ENCODE measurements around the gene RBP4.

The RBP4 gene

GRCh38 chr10:93601146-93601773 lies at the start of gene RBP4:
Gene RBP4 (minus strand): TSS chr10:93601235. CDS start chr10:93601028, 207 bp downstream.
- no peak for FAIRE-seq

DNA sequence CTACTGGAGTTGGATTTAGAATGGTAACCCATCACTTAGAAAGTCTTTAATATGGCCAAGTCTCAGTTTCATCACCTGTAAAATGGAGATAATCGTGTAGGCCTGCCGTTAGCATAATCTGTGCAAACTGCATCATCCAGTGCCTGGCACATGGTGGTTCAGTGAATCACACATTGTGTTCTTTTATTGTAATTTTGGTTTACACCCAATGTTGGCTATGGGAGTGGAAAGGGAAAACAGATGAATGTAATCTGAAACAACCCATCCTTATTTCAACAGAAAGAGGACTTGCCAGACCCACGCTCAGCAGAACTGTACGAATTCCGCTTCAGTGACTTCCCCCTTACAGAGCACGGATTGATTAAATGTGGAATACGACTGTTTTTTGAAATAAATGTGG lies 38.8 kb upstream of the RBP4 start:
- no peak for FAIRE-seq

DNA sequence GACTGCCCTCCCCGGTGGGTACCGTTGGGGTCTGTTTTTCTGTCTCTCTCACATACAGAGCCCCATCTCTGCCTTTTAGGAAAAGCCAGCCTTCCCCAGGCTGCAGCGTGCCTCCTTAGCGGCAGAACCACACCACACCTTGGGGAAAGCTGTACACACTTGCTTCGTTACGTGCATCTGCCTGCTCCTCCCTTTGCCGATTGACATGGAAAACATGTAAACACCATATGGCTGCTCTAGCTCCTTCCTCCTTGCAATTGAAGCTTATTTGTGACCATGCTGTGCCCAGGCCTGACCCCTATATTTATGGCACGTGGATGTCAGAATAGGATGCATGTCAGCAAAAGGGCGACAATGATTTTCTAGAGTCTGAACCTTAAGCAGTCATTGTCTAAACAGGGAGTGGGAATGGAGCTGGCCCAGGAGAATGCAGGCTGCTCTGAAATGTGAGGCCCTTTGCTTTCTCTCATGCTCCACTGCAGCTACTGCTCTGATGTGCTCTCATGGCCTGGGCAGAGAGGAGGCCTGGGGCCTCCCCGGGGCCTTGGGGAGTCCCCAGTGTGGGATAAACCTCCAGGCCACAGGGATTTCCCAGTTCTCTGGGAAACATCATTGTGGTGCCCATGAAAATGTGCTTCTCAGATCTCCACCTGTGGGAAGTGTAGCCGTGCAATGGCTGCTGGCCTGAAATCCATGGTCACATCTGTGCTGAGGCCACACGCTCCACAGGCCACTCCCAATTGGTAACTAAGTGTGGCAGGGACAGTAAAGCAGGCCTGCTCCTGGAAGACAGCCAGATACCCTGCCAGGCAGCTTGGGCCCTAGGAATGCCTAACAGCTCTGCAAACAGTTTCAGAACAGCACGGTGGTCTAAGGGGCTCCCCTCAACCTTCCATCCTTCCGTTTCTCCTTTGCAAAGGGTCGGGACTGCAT lies 29.9 kb upstream of the RBP4 start:
- FAIRE-seq = no peak

- FAIRE-seq = no peak
Observed at GRCh38 chr10:93629647-93630305, 28.7 kb upstream of the RBP4 start.

DNA sequence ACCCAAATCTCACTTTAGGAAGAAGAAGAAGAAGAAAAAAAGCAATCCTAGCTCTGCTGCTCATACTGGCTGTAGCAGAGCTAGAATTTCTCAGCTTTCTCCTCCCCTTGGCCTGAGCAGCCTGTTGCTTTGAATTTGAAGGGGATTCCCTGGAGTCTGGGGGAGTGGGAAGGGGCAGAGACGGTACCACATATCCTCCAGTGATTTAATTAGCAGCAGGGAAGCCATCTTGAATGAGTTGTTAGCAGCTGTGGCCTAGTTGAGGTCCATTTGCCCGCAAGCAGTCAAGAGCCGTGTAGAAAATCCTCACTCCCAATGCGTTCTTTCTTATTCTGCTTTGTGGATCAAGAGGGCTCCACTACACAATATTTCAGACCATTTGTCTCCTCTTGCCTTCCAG lies 27.8 kb upstream of the RBP4 start:
- no peak for FAIRE-seq

DNA sequence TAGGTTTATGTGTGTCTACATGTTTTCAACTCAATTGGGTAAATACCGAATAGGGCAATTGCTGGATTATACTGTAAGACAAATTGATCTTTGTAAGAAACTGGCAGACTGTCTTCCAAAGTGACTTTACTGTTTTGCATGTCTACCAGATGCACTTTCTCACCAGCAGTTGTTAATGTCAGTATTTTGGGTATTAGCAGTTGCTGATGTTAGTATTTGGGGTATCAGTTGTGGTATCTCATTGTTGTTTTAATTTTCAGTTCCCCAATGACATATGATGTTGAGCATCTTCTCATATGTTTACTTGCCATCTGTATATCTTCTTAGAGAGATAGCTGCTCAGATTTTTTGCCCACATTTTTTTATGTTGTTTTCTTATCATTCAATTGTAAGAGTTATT lies 21.9 kb upstream of the RBP4 start:
- FAIRE-seq = no peak

DNA sequence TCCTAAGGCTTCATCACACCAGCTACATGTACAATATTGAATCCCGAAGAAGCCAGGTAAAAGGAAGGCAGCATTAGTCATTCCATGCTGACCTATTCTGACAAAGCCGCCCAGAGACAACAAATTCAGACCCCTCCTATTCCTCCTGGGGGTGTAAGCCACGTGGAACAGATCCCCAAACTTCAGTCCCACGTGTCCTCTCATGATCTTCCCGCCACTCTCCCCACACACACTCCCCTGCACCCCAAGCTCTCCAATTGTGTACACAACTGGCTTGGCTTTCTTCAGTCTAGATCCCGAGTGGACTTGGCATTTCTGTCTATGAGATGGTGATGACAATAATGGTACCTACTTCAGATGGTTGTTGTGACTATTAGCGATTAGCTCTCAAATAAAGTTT lies 19.9 kb upstream of the RBP4 start:
- no peak for FAIRE-seq

DNA sequence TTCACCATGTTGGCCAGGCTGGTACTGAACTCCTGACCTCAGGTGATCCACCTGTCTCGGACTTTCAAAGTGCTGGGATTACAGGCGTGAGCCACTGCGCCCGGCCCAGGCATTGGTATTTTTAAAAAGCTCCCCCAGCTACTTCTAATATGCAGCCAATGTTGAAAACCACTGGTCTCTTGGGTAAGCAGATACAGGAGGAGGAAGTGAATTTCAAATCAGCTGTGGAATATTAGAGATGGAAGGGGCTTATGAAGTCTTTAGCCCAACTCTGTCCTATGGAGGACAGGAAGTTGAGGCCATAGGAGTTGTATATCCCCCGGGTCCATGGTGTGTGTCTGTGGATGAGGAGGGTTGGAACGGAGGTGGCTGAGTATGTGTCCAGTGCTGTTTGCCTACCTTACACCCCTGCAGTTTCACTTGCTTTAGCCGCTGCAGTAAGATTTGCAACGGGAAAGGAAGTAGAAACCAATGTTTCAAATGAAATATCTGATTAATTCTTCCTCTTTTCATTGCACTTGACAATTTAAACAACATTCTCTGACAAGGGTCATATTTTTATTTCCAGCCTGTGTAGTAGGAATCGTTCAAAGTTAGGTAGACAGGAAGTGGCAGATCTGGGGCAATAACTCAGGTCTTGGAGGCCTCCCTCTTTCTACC lies 14.7 kb upstream of the RBP4 start:
- no peak for FAIRE-seq

DNA sequence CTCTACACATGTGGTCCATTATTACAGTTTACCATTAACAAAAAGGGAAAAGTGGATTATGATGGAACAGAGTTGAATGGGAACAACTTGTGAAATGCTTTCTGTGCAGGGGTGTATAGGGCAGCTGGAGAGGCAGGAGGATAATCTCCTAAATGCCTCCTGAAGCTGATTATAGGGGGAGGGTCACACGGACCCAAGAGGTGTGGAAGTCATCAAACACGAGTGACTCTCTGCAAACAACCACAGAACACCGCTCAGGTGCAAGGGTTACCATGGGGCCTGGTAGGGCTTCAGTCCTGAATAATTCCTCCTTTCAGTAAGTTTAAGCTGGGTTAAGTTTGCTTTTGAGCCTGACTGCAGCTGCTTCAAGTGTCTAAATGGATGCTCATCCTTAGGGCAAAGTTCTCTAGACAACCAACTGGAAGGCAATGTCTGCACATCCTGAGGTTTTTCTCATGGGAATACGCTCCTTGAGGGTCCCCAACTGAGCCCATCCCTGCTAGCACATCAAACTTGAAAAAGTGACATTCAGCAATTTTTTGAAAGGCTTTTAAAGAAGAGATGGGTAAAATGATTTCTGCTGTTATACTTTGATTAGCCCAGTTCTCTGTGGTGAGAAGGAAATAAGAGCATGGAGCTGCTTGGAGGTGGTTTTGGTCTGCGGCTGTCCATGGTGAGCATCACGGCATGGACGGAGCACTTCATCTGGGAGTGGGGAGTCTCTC lies 13.2 kb upstream of the RBP4 start:
- no peak for FAIRE-seq

- no peak for FAIRE-seq
Observed at GRCh38 chr10:93613126-93613525, 12.1 kb upstream of the RBP4 start.

DNA sequence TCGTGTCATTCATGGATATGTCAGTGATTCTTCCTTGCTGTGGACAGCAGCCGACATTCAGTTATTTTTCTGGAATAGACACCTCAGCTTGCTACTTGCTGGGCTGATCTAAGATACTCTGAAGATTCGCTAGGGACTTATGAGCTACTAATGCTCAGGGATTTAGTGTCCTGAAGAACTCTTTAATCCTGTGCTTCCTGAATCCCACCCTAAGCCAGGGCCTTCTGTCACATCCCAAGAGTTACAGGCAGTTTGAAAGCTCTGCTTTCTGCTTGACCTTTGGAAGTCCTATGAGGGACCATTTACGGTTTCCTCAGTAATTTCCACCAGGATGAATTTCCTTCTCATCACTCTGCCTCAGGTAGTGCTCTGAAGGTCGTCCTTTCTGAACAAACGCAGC lies 11.3 kb upstream of the RBP4 start, which contains the start of gene PDE6C:
PDE6C (plus strand) TSS at position 227 of the 400 bp plus-strand sequence. CDS start 189 bp downstream, outside the sequence.
- FAIRE-seq = no peak

DNA sequence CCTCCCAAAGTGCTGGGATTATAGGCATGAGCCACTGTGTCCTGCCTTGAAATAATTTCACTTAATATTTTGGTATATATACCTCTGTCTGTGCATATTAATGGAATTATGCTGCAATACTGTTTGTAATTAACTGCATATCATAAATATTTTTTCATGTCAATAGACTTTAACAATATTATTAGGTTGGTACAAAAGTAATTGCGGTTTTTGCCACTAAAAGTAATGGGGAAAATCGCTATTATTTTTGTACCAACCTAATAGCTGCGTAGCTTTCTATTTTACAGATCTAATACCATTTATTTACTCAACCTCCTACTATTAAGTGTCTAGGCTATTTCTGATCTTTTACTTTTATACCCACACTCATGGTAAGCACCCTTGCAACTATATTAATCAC lies 7.4 kb upstream of the RBP4 start:
- FAIRE-seq = no peak

GRCh38 chr10:93604146-93604545 lies 3.1 kb upstream of the RBP4 start:
- FAIRE-seq = no peak

- peak; percentile 47 for FAIRE-seq
Observed at GRCh38 chr10:93603023-93603422, 2.0 kb upstream of the RBP4 start.

DNA sequence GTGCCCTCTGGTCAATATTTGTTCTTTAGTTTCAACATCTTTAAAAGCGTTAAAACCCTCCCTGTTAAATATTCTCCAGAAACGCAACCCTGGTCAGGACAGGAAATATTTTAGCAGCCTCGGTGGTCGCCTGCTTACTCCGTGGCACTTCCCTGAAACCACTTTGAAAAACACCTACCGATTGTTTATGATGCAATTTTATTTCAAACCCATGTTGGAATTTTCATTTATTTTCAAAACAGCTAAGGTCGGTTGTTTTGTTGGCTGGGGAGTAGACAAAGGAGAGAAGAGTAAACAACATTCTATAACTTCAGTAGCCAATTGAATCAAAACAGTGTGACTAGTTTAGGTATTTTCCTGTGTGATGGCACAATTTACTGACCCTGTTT lies 733 bp upstream of the RBP4 start:
- no peak for FAIRE-seq

DNA sequence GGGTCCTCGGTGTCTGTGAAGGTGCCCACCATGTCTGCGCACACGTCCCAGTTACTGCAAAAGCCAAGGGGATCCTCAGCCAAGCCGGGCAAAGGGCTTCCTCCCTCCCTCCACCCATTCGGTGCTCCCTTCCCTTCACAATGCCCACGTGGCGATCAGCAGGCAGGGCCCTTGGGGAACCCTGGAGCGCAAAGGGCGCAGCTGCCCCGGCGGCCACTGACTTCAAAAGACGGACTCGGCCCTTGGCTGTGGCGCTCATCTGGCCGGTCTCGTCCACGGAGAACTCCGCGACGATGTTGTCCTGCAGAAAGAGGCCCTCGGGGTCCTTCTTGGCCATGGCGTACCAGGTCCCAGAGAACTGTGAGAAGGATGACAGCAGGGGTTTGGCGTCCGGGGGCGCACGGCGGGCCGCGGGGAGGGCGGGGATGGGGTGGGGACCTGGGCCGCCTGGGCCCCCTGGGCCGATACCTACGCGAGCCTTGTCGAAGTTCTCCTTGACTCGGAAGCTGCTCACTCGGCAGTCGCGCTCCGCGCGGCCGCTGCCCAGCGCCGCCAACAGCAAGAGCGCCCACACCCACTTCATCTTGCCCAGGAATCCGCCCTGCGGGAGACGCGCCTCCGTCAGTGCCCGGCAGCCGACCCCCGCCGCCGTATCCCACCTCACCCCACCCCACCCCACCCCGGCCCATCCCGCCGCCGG lies 439 bp downstream of the RBP4 start:
- FAIRE-seq = no peak

DNA sequence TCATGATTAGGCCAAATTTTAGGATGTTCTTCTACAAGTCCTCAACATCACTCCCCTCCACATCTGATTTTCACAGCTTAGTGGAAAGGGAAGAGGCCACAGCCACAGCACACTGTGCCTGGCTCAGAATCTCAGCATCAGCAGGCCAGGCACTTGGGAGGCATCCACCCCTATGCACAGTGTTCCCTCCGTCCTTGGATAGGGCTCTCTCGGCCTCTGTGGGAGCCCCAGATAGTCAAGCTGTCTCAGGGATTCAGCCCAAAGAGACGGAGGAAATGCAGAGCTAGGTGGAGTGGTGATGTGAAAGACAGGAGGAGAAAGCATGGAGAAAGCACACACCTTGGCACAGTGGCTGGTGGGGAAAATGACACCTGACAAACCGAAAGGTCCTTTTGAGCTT lies 1.3 kb downstream of the RBP4 start:
- FAIRE-seq = no peak

- FAIRE-seq = no peak
Observed at GRCh38 chr10:93599335-93599734, 1.7 kb downstream of the RBP4 start.

GRCh38 chr10:93598157-93598556 lies 2.9 kb downstream of the RBP4 start:
- FAIRE-seq = no peak

GRCh38 chr10:93597075-93597599 lies 3.9 kb downstream of the RBP4 start:
- no peak for FAIRE-seq

DNA sequence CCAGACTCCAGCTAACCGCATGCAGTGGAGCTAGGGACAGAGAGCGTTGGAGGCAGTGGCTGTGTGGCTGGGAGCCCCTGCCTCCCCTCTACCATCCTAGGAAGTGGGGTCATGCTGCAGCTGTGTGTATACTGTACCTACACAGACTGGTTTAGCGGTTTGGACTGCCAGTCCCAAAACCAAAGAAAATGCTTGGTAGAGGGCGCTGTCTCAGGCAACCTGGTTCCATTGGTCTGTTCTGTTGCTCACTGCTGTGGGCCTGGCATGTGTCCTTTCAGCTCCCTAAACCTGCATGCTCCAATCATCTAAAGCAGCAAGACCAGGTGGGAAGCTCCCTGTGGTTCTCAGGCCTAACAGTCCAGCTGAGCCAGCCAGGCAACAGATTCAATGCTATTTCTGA lies 4.5 kb downstream of the RBP4 start:
- no peak for FAIRE-seq

Measured in islet of Langerhans (tissue), 1 donor.